ENCODE data around the gene GPC5. TPM values are rescaled to one million over a fixed set of nuclear protein-coding genes. Genes with fewer than 3 reads are reported as not detected.

GPC5 gene
- total RNA-seq, 1 donor from 2014 or later: 6.3 TPM

DNA sequence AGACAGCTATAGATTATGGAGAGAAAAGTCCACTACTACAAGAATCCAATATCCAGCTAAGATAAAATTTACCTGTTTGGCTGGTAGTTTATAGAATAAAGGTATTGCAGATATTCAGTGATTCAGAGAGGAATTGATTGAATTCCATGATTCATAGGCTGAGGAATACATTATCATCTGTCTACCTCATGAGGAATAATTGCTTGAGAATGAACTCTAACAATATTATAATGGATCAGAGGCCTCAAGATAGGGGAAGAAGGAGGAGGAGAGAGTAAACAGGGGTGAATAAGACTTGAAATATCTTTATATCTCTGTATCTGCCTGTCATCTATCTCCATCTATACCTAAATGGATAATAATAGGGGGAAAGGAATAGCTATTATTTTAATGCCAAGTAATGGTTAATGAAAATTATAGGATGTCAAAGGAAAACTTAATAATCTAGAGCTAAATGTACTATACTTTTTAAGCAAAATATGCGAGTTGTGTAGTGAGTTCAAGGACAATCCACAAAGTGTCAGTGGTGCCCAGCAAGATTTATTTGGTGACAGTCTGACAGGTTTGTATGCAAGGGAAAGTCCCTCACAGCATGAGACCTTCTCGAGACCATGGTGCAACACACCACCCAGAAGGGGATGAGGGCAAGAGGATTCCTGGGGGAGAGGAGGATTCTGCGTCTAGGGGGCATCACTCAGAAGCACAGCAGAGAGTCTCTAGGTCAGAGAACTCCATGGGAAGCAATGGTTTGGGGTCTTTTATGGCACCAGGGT, 224.5 kb downstream of the GPC5 start:
- no peaks in the 10 kb centered on the region for H3K27me3 ChIP-seq (ENCODE audit: control insufficient read depth in 3 of 3, insufficient read depth in 3 of 3, low read length in 3 of 3)
- no peak overlapping the region for H3K4me3 ChIP-seq (ENCODE audit: low read length in 3 of 3)

DNA sequence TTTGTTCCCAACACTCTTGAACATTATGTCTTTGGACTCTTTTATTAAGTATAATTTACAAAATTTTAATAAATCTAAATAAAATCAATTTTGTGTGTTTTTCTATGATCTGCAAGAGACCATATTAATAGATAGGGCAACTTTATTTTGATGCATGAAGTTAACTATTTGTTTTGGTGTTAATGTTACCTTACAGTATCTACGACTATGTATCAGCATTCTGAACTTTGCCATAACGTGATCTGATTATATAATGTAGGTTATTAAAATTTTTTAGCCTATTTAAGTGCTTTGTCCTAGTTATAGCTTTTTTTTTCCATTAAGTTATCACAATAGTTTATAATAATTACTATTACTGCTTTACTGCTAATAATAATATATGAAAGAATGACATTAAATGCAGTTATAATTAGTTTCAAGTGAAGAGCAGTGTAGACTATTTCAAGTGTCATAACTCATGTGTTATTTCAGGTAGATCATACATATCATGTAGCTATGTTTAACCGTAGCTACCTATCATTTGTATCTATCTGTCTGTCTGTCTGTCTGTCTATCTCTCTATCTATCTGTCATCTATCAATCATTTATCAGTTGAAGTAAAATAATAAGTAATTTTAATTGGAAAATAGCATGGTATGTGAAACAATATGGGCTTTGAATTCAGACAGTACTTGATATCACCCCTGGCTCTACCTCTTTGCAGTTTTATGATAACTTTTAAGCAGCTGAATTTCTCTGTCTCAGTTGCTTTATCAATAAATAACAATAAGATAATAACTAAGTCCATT, 229.7 kb downstream of the GPC5 start:
- Histone ChIP-seq H3K4me3 (ENCODE audit: low read length in 3 of 3) (no peak overlapping the region), H3K9me3 (ENCODE audit: control insufficient read depth in 3 of 3, low read length in 3 of 3) (no peaks in the 10 kb centered on the region), H3K36me3 (ENCODE audit: control insufficient read depth in 3 of 3, insufficient read depth in 3 of 3, low read length in 3 of 3) (no peaks in the 10 kb centered on the region)

More for the DNA sequence above, 224.5 kb downstream of the GPC5 start:
- Histone ChIP-seq H3K36me3 (ENCODE audit: control insufficient read depth in 3 of 3, insufficient read depth in 3 of 3, low read length in 3 of 3) (no peaks in the 10 kb centered on the region), H3K9me3 (ENCODE audit: control insufficient read depth in 3 of 3, low read length in 3 of 3) (no peaks in the 10 kb centered on the region), H3K27ac (ENCODE audit: low read depth, low read length) (no peak overlapping the region), H3K4me1 (ENCODE audit: control insufficient read depth in 3 of 3, insufficient read depth in 3 of 3, low read length in 3 of 3) (no peaks in the 10 kb centered on the region), H3K9ac (ENCODE audit: low read depth in 1 of 3, low read length in 3 of 3) (no peak overlapping the region)

DNA sequence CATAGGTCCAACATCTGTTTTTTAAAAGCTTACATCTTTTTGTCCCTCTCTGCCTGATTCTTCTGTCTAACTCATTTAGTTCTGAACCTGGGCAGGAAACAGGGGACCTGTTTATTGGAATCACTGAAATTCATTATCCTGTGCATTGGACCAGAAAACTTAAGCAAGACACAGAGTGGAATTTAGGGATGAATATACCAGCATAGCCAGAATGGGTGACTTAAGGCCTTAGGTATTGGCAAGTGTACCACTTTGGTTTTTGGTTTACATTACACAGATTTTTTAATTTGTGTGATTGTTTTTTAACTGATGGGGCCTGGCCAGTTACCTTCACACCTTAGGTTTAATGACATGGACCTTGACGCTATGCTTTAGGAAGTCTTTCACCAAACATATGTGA, 232.5 kb downstream of the GPC5 start:
- H3K9ac ChIP-seq (ENCODE audit: low read depth in 1 of 3, low read length in 3 of 3): no peak overlapping the region

More for the DNA sequence above, 229.7 kb downstream of the GPC5 start:
- no peaks in the 10 kb centered on the region for H3K4me1 ChIP-seq (ENCODE audit: control insufficient read depth in 3 of 3, insufficient read depth in 3 of 3, low read length in 3 of 3)
- no peaks in the 10 kb centered on the region for H3K27me3 ChIP-seq (ENCODE audit: control insufficient read depth in 3 of 3, insufficient read depth in 3 of 3, low read length in 3 of 3)
- H3K27ac ChIP-seq (ENCODE audit: low read depth, low read length): no peak overlapping the region
- H3K9ac ChIP-seq (ENCODE audit: low read depth in 1 of 3, low read length in 3 of 3): no peak overlapping the region

DNA sequence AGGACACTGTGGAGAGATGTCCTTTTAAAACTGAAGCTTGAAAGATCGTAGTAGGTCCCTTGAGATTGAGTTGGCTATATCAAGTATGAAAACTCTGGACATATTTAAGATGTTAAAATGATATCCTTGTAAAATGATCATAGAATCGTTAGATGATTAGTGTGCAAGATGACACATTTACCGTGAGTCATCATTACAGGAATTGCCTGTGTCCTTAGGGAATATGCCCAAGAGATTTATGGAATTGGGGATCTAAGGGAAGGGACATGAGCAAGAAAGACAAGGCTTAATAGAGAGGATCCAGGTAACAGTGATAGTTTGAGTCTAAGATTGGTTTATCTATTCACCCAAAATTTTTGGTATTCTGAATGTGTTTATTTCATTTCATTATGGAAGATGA, 233.7 kb downstream of the GPC5 start:
- H3K27ac ChIP-seq (ENCODE audit: low read depth, low read length): no peak overlapping the region
- no peak overlapping the region for H3K9ac ChIP-seq (ENCODE audit: low read depth in 1 of 3, low read length in 3 of 3)
- no peaks in the 10 kb centered on the region for H3K4me1 ChIP-seq (ENCODE audit: control insufficient read depth in 3 of 3, insufficient read depth in 3 of 3, low read length in 3 of 3)
- no peaks in the 10 kb centered on the region for H3K27me3 ChIP-seq (ENCODE audit: control insufficient read depth in 3 of 3, insufficient read depth in 3 of 3, low read length in 3 of 3)
- H3K36me3 ChIP-seq (ENCODE audit: control insufficient read depth in 3 of 3, insufficient read depth in 3 of 3, low read length in 3 of 3): no peaks in the 10 kb centered on the region
- no peak overlapping the region for H3K4me3 ChIP-seq (ENCODE audit: low read length in 3 of 3)
- H3K9me3 ChIP-seq (ENCODE audit: control insufficient read depth in 3 of 3, low read length in 3 of 3): no peaks in the 10 kb centered on the region

More for the DNA sequence above, 232.5 kb downstream of the GPC5 start:
- Histone ChIP-seq H3K27ac (ENCODE audit: low read depth, low read length) (no peak overlapping the region), H3K36me3 (ENCODE audit: control insufficient read depth in 3 of 3, insufficient read depth in 3 of 3, low read length in 3 of 3) (no peaks in the 10 kb centered on the region), H3K4me3 (ENCODE audit: low read length in 3 of 3) (no peak overlapping the region), H3K4me1 (ENCODE audit: control insufficient read depth in 3 of 3, insufficient read depth in 3 of 3, low read length in 3 of 3) (no peaks in the 10 kb centered on the region), H3K27me3 (ENCODE audit: control insufficient read depth in 3 of 3, insufficient read depth in 3 of 3, low read length in 3 of 3) (no peaks in the 10 kb centered on the region), H3K9me3 (ENCODE audit: control insufficient read depth in 3 of 3, low read length in 3 of 3) (no peaks in the 10 kb centered on the region)

DNA sequence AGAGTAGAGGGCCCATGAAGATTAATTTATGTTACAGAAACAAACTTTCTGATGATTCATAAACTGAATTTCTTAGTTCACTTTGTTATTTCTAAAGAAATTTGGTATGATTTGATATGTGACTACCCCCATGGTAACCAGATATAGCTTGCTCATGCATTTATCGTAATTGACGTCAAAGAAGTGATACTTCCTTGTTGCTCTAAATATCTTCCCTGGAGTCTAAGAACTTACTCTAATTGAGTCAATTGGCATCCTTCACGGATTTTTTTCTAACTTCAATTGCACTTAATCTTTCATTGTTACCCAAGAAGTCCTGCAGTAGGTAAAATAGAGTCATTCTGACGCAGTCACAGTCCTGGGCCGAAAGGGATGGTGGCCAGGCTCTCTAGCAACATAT, 240.9 kb downstream of the GPC5 start:
- H3K36me3 ChIP-seq (ENCODE audit: control insufficient read depth in 3 of 3, insufficient read depth in 3 of 3, low read length in 3 of 3): no peaks in the 10 kb centered on the region
- no peak overlapping the region for H3K9ac ChIP-seq (ENCODE audit: low read depth in 1 of 3, low read length in 3 of 3)
- H3K27ac ChIP-seq (ENCODE audit: low read depth, low read length): no peak overlapping the region
- no peak overlapping the region for H3K4me3 ChIP-seq (ENCODE audit: low read length in 3 of 3)
- no peaks in the 10 kb centered on the region for H3K27me3 ChIP-seq (ENCODE audit: control insufficient read depth in 3 of 3, insufficient read depth in 3 of 3, low read length in 3 of 3)
- no peaks in the 10 kb centered on the region for H3K4me1 ChIP-seq (ENCODE audit: control insufficient read depth in 3 of 3, insufficient read depth in 3 of 3, low read length in 3 of 3)
- H3K9me3 ChIP-seq (ENCODE audit: control insufficient read depth in 3 of 3, low read length in 3 of 3): no peaks in the 10 kb centered on the region

DNA sequence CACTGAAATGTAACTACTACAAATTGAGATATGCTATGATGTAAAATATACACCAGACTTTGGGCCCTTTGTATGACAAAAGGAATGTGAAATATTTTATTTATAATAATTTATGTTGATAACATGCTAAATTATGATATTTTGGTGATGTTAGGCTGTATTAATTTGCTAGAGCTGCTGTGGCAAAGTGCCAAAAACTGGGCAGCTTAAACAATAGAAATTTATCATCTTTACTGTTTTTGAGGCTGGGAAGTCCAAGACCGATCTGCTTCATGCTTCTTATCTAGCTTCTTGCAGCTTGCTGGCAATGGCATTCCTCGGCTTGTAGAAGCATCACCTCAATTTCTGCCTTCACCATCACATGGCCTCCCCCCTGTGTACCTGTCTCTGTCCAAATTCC, 245.0 kb downstream of the GPC5 start:
- no peaks in the 10 kb centered on the region for H3K9me3 ChIP-seq (ENCODE audit: control insufficient read depth in 3 of 3, low read length in 3 of 3)
- H3K4me1 ChIP-seq (ENCODE audit: control insufficient read depth in 3 of 3, insufficient read depth in 3 of 3, low read length in 3 of 3): no peaks in the 10 kb centered on the region
- H3K4me3 ChIP-seq (ENCODE audit: low read length in 3 of 3): no peak overlapping the region
- no peak overlapping the region for H3K9ac ChIP-seq (ENCODE audit: low read depth in 1 of 3, low read length in 3 of 3)
- no peak overlapping the region for H3K27ac ChIP-seq (ENCODE audit: low read depth, low read length)
- H3K36me3 ChIP-seq (ENCODE audit: control insufficient read depth in 3 of 3, insufficient read depth in 3 of 3, low read length in 3 of 3): no peaks in the 10 kb centered on the region
- no peaks in the 10 kb centered on the region for H3K27me3 ChIP-seq (ENCODE audit: control insufficient read depth in 3 of 3, insufficient read depth in 3 of 3, low read length in 3 of 3)

DNA sequence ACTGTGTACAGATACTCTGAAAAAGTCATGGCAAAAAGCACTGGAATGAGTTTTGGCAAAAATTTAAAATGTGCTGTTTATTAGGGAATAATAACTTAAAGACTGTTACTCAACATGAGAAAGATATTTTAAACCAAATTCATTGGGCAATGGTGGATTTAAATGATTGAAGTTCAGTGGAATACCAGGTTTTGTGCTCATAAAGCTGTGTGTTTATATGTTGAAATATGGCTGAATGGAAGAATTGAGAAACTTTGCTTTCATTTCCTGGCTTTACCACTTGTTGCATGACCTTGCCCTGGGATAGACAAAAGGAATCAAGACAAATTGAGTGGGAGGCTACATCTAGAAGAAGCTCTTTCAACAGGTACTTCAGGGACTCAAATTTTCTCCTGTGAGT, 246.4 kb downstream of the GPC5 start:
- no peaks in the 10 kb centered on the region for H3K36me3 ChIP-seq (ENCODE audit: control insufficient read depth in 3 of 3, insufficient read depth in 3 of 3, low read length in 3 of 3)

DNA sequence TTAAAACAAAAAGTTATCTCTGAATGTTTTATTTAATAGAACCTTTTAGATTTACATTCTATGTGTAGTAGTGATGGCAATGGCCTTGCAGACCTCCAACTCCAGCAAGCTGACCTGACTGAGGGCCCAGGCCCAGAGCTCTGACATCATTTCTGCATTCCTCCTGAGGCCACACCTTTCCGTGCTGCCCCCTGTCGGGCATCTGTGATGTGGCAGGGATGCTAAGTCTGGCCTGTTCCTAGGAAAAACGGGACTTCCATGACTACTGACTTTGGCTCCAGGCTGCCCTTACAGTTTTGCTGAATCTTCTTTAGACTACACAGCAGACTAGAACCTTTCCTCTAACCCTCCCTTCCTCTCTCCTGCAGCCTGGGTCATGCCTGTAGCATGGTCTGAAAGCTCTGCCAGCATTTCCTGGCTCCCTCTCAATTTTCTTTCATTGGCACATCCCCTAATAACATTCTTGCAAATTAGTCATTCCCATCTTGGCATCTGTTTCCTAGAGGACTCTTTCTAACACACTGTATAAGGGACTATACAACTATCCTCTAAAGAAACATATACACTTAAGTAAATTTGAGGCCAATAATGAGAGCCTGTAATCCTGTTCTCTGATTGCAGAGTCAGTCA, 249.1 kb downstream of the GPC5 start:
- Histone ChIP-seq H3K36me3 (ENCODE audit: control insufficient read depth in 3 of 3, insufficient read depth in 3 of 3, low read length in 3 of 3) (no peaks in the 10 kb centered on the region), H3K9ac (ENCODE audit: low read depth in 1 of 3, low read length in 3 of 3) (no peak overlapping the region), H3K9me3 (ENCODE audit: control insufficient read depth in 3 of 3, low read length in 3 of 3) (no peaks in the 10 kb centered on the region), H3K4me3 (ENCODE audit: low read length in 3 of 3) (no peak overlapping the region), H3K27me3 (ENCODE audit: control insufficient read depth in 3 of 3, insufficient read depth in 3 of 3, low read length in 3 of 3) (no peaks in the 10 kb centered on the region), H3K4me1 (ENCODE audit: control insufficient read depth in 3 of 3, insufficient read depth in 3 of 3, low read length in 3 of 3) (no peaks in the 10 kb centered on the region), H3K27ac (ENCODE audit: low read depth, low read length) (no peak overlapping the region)

More for the DNA sequence above, 246.4 kb downstream of the GPC5 start:
- no peak overlapping the region for H3K27ac ChIP-seq (ENCODE audit: low read depth, low read length)
- no peaks in the 10 kb centered on the region for H3K9me3 ChIP-seq (ENCODE audit: control insufficient read depth in 3 of 3, low read length in 3 of 3)
- H3K9ac ChIP-seq (ENCODE audit: low read depth in 1 of 3, low read length in 3 of 3): no peak overlapping the region
- no peaks in the 10 kb centered on the region for H3K27me3 ChIP-seq (ENCODE audit: control insufficient read depth in 3 of 3, insufficient read depth in 3 of 3, low read length in 3 of 3)
- H3K4me1 ChIP-seq (ENCODE audit: control insufficient read depth in 3 of 3, insufficient read depth in 3 of 3, low read length in 3 of 3): no peaks in the 10 kb centered on the region
- no peak overlapping the region for H3K4me3 ChIP-seq (ENCODE audit: low read length in 3 of 3)

DNA sequence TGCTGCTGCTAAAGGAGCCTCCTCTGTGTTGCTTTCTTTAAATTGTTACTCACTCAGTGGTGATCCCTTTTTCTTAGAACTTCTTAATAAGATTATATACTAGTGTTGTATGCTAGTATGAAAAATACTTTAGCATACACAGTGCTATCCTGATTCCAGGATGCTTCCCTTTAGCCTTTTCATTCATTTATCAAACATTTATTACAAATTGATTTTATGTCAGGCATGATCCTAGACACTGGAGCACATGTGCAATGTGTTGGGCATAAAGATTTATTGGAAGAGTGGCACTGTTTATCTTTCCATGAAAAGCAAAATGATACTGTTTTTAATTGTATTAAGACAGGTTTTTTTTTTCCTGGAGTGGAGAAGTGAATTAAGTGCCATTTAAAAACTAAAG, 249.6 kb downstream of the GPC5 start:
- no peaks in the 10 kb centered on the region for H3K9me3 ChIP-seq (ENCODE audit: control insufficient read depth in 3 of 3, low read length in 3 of 3)
- H3K9ac ChIP-seq (ENCODE audit: low read depth in 1 of 3, low read length in 3 of 3): no peak overlapping the region
- H3K4me1 ChIP-seq (ENCODE audit: control insufficient read depth in 3 of 3, insufficient read depth in 3 of 3, low read length in 3 of 3): no peaks in the 10 kb centered on the region
- H3K27ac ChIP-seq (ENCODE audit: low read depth, low read length): no peak overlapping the region
- H3K4me3 ChIP-seq (ENCODE audit: low read length in 3 of 3): no peak overlapping the region
- no peaks in the 10 kb centered on the region for H3K27me3 ChIP-seq (ENCODE audit: control insufficient read depth in 3 of 3, insufficient read depth in 3 of 3, low read length in 3 of 3)
- H3K36me3 ChIP-seq (ENCODE audit: control insufficient read depth in 3 of 3, insufficient read depth in 3 of 3, low read length in 3 of 3): no peaks in the 10 kb centered on the region

DNA sequence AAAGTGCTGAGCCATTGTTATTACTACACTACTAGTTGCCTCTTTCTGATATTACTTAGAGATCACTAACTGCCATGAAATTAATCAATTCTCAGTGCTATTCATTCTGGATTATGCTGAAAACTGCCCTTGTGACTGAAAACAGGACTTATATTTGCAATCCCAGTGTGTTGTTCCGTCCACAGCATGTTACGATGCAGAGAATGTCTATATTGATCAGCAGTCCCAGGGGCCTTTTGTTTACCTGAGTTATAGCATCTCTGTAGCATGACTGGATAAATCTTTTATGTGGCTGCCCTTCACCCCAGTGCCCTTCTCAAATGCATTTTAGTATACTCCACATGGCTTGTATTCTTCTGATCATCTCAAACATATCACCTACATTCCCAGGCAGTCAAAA, 251.0 kb downstream of the GPC5 start:
- H3K9me3 ChIP-seq (ENCODE audit: control insufficient read depth in 3 of 3, low read length in 3 of 3): no peaks in the 10 kb centered on the region
- no peak overlapping the region for H3K27ac ChIP-seq (ENCODE audit: low read depth, low read length)
- H3K36me3 ChIP-seq (ENCODE audit: control insufficient read depth in 3 of 3, insufficient read depth in 3 of 3, low read length in 3 of 3): no peaks in the 10 kb centered on the region
- H3K27me3 ChIP-seq (ENCODE audit: control insufficient read depth in 3 of 3, insufficient read depth in 3 of 3, low read length in 3 of 3): no peaks in the 10 kb centered on the region
- H3K9ac ChIP-seq (ENCODE audit: low read depth in 1 of 3, low read length in 3 of 3): no peak overlapping the region
- H3K4me3 ChIP-seq (ENCODE audit: low read length in 3 of 3): no peak overlapping the region
- H3K4me1 ChIP-seq (ENCODE audit: control insufficient read depth in 3 of 3, insufficient read depth in 3 of 3, low read length in 3 of 3): no peaks in the 10 kb centered on the region

Measured in skeletal muscle tissue (tissue), 4 donors.